ENCODE measurements around the gene GRK5. TPM values are rescaled to one million over a fixed set of nuclear protein-coding genes. Genes with fewer than 3 reads are reported as not detected.
"Not testable (repeated sequence)": the region's sequence is repeated elsewhere in the genome, so short reads cannot be mapped to it uniquely, and the experiment has no call there.

GRK5 gene
- total RNA-seq, 5 donors from 2014 or later (not counting 1 experiment from before 2014, with no cell fraction given) = 21.7 to 36.8 (median 30.6) TPM

GRCh38 chr10:119459681-119460340 lies 252.4 kb downstream of the GRK5 start:
- Mint-ChIP-seq H3K9me3 (peaks cover 3 to 10% (median 7%) of the 10 kb centered on the region in 3 donors), H3K27ac (no peak overlapping the region), H3K27me3 (peaks cover 0 to 3% of the 10 kb centered on the region in 2 donors), H3K4me1 (peaks cover 0 to 2% (median 0%) of the 10 kb centered on the region in 3 donors), H3K4me3 (no peak overlapping the region), H3K36me3 (peaks cover 10% of the 10 kb centered on the region)
- Histone ChIP-seq H3K36me3 (ENCODE audit: control insufficient read depth in 2 of 2, extremely low read depth in 1 of 2, insufficient read depth in 1 of 2, low read length in 1 of 2) (peaks cover 0 to 3% of the 10 kb centered on the region in 2 donors), H3K4me1 (ENCODE audit: control insufficient read depth in 1 of 2, extremely low read depth in 1 of 2, insufficient read depth in 2 of 2, low read length in 2 of 2) (no peaks in the 10 kb centered on the region), H3K9me3 (no peaks in the 10 kb centered on the region), H3K4me3 (ENCODE audit: control insufficient read depth in 1 of 2, extremely low read depth in 1 of 2, low read length in 1 of 2) (no peak overlapping the region), H3K27me3 (replicated peaks in 1 of 2; ENCODE audit: control insufficient read depth in 2 of 2, extremely low read depth in 1 of 2, insufficient read depth in 2 of 2, low read length in 1 of 2) (peaks cover 0 to 8% of the 10 kb centered on the region in 2 experiments), H3K27ac (ENCODE audit: low read length) (no peak overlapping the region)
- ATAC-seq (replicated peaks in 1 of 4) (no peak), DNase-seq (no peak)
- WGBS (ENCODE audit: insufficient coverage) = 86% methylated on average over 13 of the region's 17 CpGs
- CTCF ChIA-PET = no interaction called here
- POLR2A ChIA-PET = no interaction called here

- 83% methylated on average over 7 of the region's 11 CpGs for WGBS (ENCODE audit: insufficient coverage)
- CTCF ChIA-PET = no interaction called here
- H3K27ac Mint-ChIP-seq = peak overlapping the region in 1 of 2 donors; percentile 16
- H3K36me3 Mint-ChIP-seq = peaks cover 7% of the 10 kb centered on the region
- ATAC-seq (replicated peaks in 1 of 4) (no peak), DNase-seq (no peak)
- POLR2A ChIA-PET = no interaction called here
- peaks cover 0 to 3% of the 10 kb centered on the region in 2 donors for H3K36me3 ChIP-seq (ENCODE audit: control insufficient read depth in 2 of 2, extremely low read depth in 1 of 2, insufficient read depth in 1 of 2, low read length in 1 of 2)
- no peak overlapping the region for H3K27ac ChIP-seq (ENCODE audit: low read length)
- peaks cover 3 to 10% (median 7%) of the 10 kb centered on the region in 3 donors for H3K9me3 Mint-ChIP-seq
- no peaks in the 10 kb centered on the region for H3K9me3 ChIP-seq
- peaks cover 0 to 8% of the 10 kb centered on the region in 2 experiments for H3K27me3 ChIP-seq (replicated peaks in 1 of 2; ENCODE audit: control insufficient read depth in 2 of 2, extremely low read depth in 1 of 2, insufficient read depth in 2 of 2, low read length in 1 of 2)
- peaks cover 0 to 3% of the 10 kb centered on the region in 2 donors for H3K27me3 Mint-ChIP-seq
- no peak overlapping the region for H3K4me3 ChIP-seq (ENCODE audit: control insufficient read depth in 1 of 2, extremely low read depth in 1 of 2, low read length in 1 of 2)
- no peak overlapping the region for H3K4me3 Mint-ChIP-seq
- H3K4me1 Mint-ChIP-seq = peaks cover 0 to 7% (median 0%) of the 10 kb centered on the region in 3 donors
- H3K4me1 ChIP-seq (ENCODE audit: control insufficient read depth in 1 of 2, extremely low read depth in 1 of 2, insufficient read depth in 2 of 2, low read length in 2 of 2) = peaks cover 0 to 1% of the 10 kb centered on the region in 2 experiments
Observed at GRCh38 chr10:119460369-119461195, 253.2 kb downstream of the GRK5 start.

GRCh38 chr10:119461380-119461779 lies 254.0 kb downstream of the GRK5 start:
- Mint-ChIP-seq H3K4me3 (no peak overlapping the region), H3K9me3 (peaks cover 3 to 10% (median 7%) of the 10 kb centered on the region in 3 donors), H3K36me3 (peaks cover 3% of the 10 kb centered on the region), H3K27ac (no peak overlapping the region), H3K27me3 (peaks cover 0 to 3% of the 10 kb centered on the region in 2 donors), H3K4me1 (peaks cover 0 to 14% (median 2%) of the 10 kb centered on the region in 3 donors)
- POLR2A ChIA-PET = no interaction called here
- Histone ChIP-seq H3K4me3 (ENCODE audit: control insufficient read depth in 1 of 2, extremely low read depth in 1 of 2, low read length in 1 of 2) (no peak overlapping the region), H3K27me3 (replicated peaks in 1 of 2; ENCODE audit: control insufficient read depth in 2 of 2, extremely low read depth in 1 of 2, insufficient read depth in 2 of 2, low read length in 1 of 2) (peaks cover 0 to 12% of the 10 kb centered on the region in 2 experiments), H3K9me3 (no peaks in the 10 kb centered on the region), H3K36me3 (ENCODE audit: control insufficient read depth in 2 of 2, extremely low read depth in 1 of 2, insufficient read depth in 1 of 2, low read length in 1 of 2) (peaks cover 0 to 3% of the 10 kb centered on the region in 2 donors), H3K27ac (ENCODE audit: low read length) (no peak overlapping the region), H3K4me1 (ENCODE audit: control insufficient read depth in 1 of 2, extremely low read depth in 1 of 2, insufficient read depth in 2 of 2, low read length in 2 of 2) (peaks cover 0 to 9% of the 10 kb centered on the region in 2 experiments)
- CTCF ChIA-PET = no interaction called here
- DNase-seq = no peak
- ATAC-seq (replicated peaks in 1 of 4) = no peak
- WGBS (ENCODE audit: insufficient coverage) = no CpG with 5 or more reads among the region's 3 CpGs

- DNase-seq (no peak), ATAC-seq (replicated peaks in 1 of 4) (no peak)
- Mint-ChIP-seq H3K4me3 (no peak overlapping the region), H3K9me3 (peaks cover 3 to 10% (median 7%) of the 10 kb centered on the region in 3 donors), H3K27me3 (peaks cover 0 to 3% of the 10 kb centered on the region in 2 donors), H3K4me1 (peaks cover 5 to 20% (median 7%) of the 10 kb centered on the region in 3 donors), H3K36me3 (peaks cover 3% of the 10 kb centered on the region), H3K27ac (no peak overlapping the region)
- ChIA-PET CTCF (no interaction called here), POLR2A (no interaction called here)
- WGBS (ENCODE audit: insufficient coverage) = 100% methylated on average over 1 of the region's 2 CpGs
- no peak overlapping the region for H3K4me3 ChIP-seq (ENCODE audit: control insufficient read depth in 1 of 2, extremely low read depth in 1 of 2, low read length in 1 of 2)
- peaks cover 0 to 12% of the 10 kb centered on the region in 2 experiments for H3K27me3 ChIP-seq (replicated peaks in 1 of 2; ENCODE audit: control insufficient read depth in 2 of 2, extremely low read depth in 1 of 2, insufficient read depth in 2 of 2, low read length in 1 of 2)
- peaks cover 0 to 14% of the 10 kb centered on the region in 2 experiments for H3K4me1 ChIP-seq (ENCODE audit: control insufficient read depth in 1 of 2, extremely low read depth in 1 of 2, insufficient read depth in 2 of 2, low read length in 2 of 2)
- no peak overlapping the region for H3K27ac ChIP-seq (ENCODE audit: low read length)
- peaks cover 0 to 3% of the 10 kb centered on the region in 2 donors for H3K36me3 ChIP-seq (ENCODE audit: control insufficient read depth in 2 of 2, extremely low read depth in 1 of 2, insufficient read depth in 1 of 2, low read length in 1 of 2)
- no peaks in the 10 kb centered on the region for H3K9me3 ChIP-seq
Observed at GRCh38 chr10:119461923-119462322, 254.6 kb downstream of the GRK5 start.

GRCh38 chr10:119462773-119463172 lies 255.4 kb downstream of the GRK5 start:
- Histone ChIP-seq H3K27ac (ENCODE audit: low read length) (no peak overlapping the region), H3K4me1 (ENCODE audit: control insufficient read depth in 1 of 2, extremely low read depth in 1 of 2, insufficient read depth in 2 of 2, low read length in 2 of 2) (peaks cover 0 to 16% of the 10 kb centered on the region in 2 experiments), H3K36me3 (ENCODE audit: control insufficient read depth in 2 of 2, extremely low read depth in 1 of 2, insufficient read depth in 1 of 2, low read length in 1 of 2) (no peaks in the 10 kb centered on the region), H3K27me3 (replicated peaks in 1 of 2; ENCODE audit: control insufficient read depth in 2 of 2, extremely low read depth in 1 of 2, insufficient read depth in 2 of 2, low read length in 1 of 2) (peaks cover 0 to 12% of the 10 kb centered on the region in 2 experiments), H3K9me3 (no peaks in the 10 kb centered on the region), H3K4me3 (ENCODE audit: control insufficient read depth in 1 of 2, extremely low read depth in 1 of 2, low read length in 1 of 2) (no peak overlapping the region)
- peaks cover 3 to 10% (median 7%) of the 10 kb centered on the region in 3 donors for H3K9me3 Mint-ChIP-seq
- H3K27ac Mint-ChIP-seq = no peak overlapping the region
- H3K27me3 Mint-ChIP-seq = peaks cover 0 to 3% of the 10 kb centered on the region in 2 donors
- POLR2A ChIA-PET = no interaction called here
- H3K4me1 Mint-ChIP-seq = peaks cover 6 to 21% (median 9%) of the 10 kb centered on the region in 3 donors
- CTCF ChIA-PET = no interaction called here
- no peak overlapping the region for H3K4me3 Mint-ChIP-seq
- WGBS (ENCODE audit: insufficient coverage) = 88% methylated on average over 3 of the region's 4 CpGs
- DNase-seq (no peak), ATAC-seq (replicated peaks in 1 of 4) (no peak)
- peaks cover 3% of the 10 kb centered on the region for H3K36me3 Mint-ChIP-seq

- H3K4me3 Mint-ChIP-seq; H3K36me3 Mint-ChIP-seq; ATAC-seq (replicated peaks in 1 of 4); H3K4me3 ChIP-seq (ENCODE audit: control insufficient read depth in 1 of 2, extremely low read depth in 1 of 2, low read length in 1 of 2); DNase-seq; H3K9me3 Mint-ChIP-seq; POLR2A ChIA-PET; H3K9me3 ChIP-seq; H3K36me3 ChIP-seq (ENCODE audit: control insufficient read depth in 2 of 2, extremely low read depth in 1 of 2, insufficient read depth in 1 of 2, low read length in 1 of 2); CTCF ChIA-PET; H3K27ac ChIP-seq (ENCODE audit: low read length); H3K27ac Mint-ChIP-seq; H3K27me3 Mint-ChIP-seq: not testable (repeated sequence)
- Histone ChIP-seq H3K4me1 (ENCODE audit: control insufficient read depth in 1 of 2, extremely low read depth in 1 of 2, insufficient read depth in 2 of 2, low read length in 2 of 2) (peaks cover 0 to 16% of the 10 kb centered on the region in 2 experiments), H3K27me3 (replicated peaks in 1 of 2; ENCODE audit: control insufficient read depth in 2 of 2, extremely low read depth in 1 of 2, insufficient read depth in 2 of 2, low read length in 1 of 2) (peaks cover 0 to 12% of the 10 kb centered on the region in 2 experiments)
- H3K4me1 Mint-ChIP-seq = peaks cover 6 to 21% (median 9%) of the 10 kb centered on the region in 3 donors
- no CpG with 5 or more reads among the region's 2 CpGs for WGBS (ENCODE audit: insufficient coverage)
Observed at GRCh38 chr10:119463195-119463594, 255.8 kb downstream of the GRK5 start.
